ENCODE results near the gene CFAP77. TPM values are rescaled to one million over a fixed set of nuclear protein-coding genes. Genes with fewer than 3 reads are reported as not detected.

Gene CFAP77
- total RNA-seq, 1 donor from 2014 or later: not detected

DNA sequence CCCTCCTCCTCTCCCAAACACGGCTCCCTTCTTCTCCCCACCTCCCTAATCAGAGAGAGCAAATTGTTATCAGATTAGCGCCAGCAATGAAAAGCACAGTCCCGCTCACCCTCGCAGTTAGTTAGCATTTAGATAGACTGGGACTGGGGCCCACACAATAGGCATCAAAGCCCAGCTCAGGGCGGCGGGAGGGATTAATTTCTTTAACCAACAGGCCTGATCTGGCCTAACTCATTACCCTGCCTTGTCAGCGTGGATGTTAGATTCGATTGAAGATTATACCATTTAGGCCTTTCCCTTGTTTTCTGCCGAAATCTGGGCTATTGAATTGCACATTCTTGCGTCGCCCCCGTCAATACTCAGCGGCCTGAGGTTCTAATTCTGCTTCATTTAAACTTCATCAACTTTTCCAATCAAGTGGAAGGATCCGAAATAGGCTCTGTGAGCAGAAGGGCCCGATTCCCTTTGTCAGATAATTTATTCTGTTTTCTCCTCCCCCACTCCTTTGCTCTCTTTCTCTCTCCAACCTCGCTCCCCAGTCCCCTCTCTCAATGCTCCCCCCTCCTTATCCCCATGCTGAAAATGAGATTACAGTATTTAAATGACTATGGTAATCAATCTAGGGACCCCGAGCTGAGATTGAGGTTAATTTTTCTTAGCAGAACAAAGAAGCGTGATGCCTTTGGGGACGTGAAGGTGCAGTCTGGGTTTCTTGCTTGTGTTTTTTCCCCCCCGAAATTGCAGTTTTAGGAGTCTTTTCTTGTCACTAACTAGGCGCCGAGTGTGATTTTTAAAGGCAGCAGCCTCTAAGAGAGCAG is 15.1 kb downstream of the CFAP77 start:
- H3K4me3 ChIP-seq: no peak overlapping the region
- intact Hi-C loops (cut with DNase I): no loop called here
- H3K9me3 ChIP-seq: no peaks in the 10 kb centered on the region
- no peaks in the 10 kb centered on the region for H3K27me3 ChIP-seq
- no peak overlapping the region for H3K27ac ChIP-seq
- TF ChIP-seq POLR2A (IDR thresholded peaks at IDR 0.05) (no peak), POLR2AphosphoS5 (IDR thresholded peaks at IDR 0.05; ENCODE audit: insufficient read depth in 1 of 2, low read depth in 1 of 2) (no peak)
- TF ChIP-seq, protein P1, sequence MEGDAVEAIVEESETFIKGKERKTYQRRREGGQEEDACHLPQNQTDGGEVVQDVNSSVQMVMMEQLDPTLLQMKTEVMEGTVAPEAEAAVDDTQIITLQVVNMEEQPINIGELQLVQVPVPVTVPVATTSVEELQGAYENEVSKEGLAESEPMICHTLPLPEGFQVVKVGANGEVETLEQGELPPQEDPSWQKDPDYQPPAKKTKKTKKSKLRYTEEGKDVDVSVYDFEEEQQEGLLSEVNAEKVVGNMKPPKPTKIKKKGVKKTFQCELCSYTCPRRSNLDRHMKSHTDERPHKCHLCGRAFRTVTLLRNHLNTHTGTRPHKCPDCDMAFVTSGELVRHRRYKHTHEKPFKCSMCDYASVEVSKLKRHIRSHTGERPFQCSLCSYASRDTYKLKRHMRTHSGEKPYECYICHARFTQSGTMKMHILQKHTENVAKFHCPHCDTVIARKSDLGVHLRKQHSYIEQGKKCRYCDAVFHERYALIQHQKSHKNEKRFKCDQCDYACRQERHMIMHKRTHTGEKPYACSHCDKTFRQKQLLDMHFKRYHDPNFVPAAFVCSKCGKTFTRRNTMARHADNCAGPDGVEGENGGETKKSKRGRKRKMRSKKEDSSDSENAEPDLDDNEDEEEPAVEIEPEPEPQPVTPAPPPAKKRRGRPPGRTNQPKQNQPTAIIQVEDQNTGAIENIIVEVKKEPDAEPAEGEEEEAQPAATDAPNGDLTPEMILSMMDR (IDR thresholded peaks at IDR 0.05): no peak
- no peak for DNase-seq (ENCODE audit: extremely low spot score in 2 of 2)
- H3K36me3 ChIP-seq: no peaks in the 10 kb centered on the region
- no peaks in the 10 kb centered on the region for H3K4me1 ChIP-seq

DNA sequence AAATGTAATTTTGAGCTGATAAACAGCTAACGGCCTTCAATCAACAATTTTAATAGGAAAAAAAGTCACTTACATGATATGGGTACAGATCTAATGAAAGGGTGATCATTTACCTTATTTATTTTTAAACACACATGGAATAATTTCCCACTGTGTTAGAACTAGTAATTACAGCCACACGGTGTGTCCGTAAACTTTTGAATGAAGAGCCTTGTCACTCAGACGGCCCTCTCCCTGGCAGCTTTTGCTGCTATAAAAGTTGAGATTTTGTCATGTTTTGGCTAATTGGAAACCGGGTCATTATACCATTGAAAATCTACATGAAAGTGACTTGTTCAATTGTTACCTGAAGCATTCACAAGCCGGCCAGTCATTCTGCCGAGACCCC is 15.7 kb downstream of the CFAP77 start:
- no peaks in the 10 kb centered on the region for H3K9me3 ChIP-seq
- no peak for TF ChIP-seq POLR2A (IDR thresholded peaks at IDR 0.05)
- TF ChIP-seq POLR2AphosphoS5 (IDR thresholded peaks at IDR 0.05; ENCODE audit: insufficient read depth in 1 of 2, low read depth in 1 of 2): no peak
- TF ChIP-seq, protein P1 (IDR thresholded peaks at IDR 0.05): no peak
- intact Hi-C loops (cut with DNase I): no loop called here
- no peak overlapping the region for H3K27ac ChIP-seq
- no peak for DNase-seq (ENCODE audit: extremely low spot score in 2 of 2)
- no peaks in the 10 kb centered on the region for H3K4me1 ChIP-seq
- H3K27me3 ChIP-seq: no peaks in the 10 kb centered on the region
- H3K4me3 ChIP-seq: no peak overlapping the region
- no peaks in the 10 kb centered on the region for H3K36me3 ChIP-seq

DNA sequence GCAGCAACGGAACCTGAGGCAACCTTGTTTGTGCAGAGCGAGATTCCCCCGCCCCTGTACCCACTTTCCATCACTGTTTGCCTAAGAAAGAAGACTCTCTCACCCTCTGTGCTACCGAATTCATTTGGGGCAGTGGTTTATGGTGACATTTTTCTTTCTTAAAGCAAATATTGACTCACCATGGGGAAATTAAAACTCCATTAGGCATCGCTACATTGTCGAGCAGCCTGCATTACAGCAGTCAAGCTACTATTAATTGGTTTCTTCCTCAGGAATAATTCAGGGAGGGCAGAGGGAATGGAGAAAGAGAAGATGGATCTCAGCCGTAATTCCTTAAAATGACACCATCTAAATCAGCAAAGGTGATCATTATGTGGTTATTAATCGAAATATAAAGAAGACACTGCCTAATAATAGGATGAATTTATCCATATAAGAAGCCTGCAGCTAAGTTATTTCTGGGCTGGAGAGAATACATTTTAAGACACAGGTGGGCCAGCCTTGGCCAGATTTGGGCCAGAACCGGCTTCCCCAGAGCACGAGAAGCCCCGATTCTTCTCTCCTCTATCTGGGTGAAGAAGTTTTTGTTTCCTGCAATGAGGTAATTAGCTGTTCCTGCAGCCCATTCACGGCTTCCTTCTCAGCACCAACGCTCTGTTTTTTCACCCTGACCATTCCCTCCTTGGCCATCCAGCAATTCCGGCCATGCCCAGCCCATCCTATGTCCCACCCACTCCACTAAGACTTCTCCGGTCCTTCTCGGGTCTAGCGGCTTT is 16.8 kb downstream of the CFAP77 start:
- intact Hi-C loops (cut with DNase I): no loop called here
- Histone ChIP-seq H3K4me3 (no peak overlapping the region), H3K9me3 (no peaks in the 10 kb centered on the region), H3K27ac (no peak overlapping the region), H3K36me3 (no peaks in the 10 kb centered on the region), H3K4me1 (no peaks in the 10 kb centered on the region), H3K27me3 (no peaks in the 10 kb centered on the region)
- no peak for TF ChIP-seq POLR2AphosphoS5 (IDR thresholded peaks at IDR 0.05; ENCODE audit: insufficient read depth in 1 of 2, low read depth in 1 of 2)
- TF ChIP-seq, protein P1 (IDR thresholded peaks at IDR 0.05): no peak
- TF ChIP-seq POLR2A (IDR thresholded peaks at IDR 0.05): no peak
- DNase-seq (ENCODE audit: extremely low spot score in 2 of 2): no peak

DNA sequence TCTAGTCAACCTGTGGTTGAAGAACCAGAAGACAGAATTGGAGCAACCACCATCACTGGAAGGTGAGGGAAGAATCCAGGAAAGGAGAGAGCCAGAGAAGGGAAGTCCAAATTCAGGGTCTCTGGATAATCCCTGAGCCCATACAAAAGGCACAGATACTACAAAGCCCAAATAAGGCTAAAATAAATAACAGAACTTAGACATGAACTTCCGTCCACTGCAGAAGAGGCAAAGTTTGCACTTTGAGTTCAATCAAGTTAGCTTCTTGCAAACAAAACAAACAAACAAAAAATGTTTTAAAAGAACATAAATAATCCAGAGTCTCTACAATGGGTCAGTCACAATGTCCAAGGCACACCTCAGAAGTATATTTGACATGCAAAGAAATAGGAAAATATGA is 21.0 kb downstream of the CFAP77 start:
- intact Hi-C loops (cut with DNase I): no loop called here
- no peaks in the 10 kb centered on the region for H3K27me3 ChIP-seq
- no peak for TF ChIP-seq POLR2A (IDR thresholded peaks at IDR 0.05)

DNA sequence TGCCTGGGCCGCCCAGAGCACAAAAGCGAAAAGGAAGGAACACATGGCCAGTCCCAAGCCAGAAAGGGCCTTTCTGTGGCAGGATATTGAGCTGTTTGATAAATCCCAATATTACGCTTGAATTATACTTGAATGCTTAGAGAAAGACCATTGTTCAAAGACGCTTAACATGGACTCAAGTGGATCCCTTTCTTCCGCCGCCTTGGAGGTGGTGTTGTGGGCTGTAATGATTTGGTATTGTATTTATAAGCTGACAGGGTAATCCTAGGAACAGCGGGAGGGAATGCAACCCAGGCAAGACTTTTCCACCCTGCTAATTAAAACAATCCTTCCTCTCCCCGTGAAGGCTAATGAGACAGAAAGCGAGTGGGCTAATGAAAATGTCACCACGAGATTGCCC is 24.9 kb downstream of the CFAP77 start:
- intact Hi-C loops (cut with DNase I): no loop called here
- no peaks in the 10 kb centered on the region for H3K4me1 ChIP-seq
- H3K4me3 ChIP-seq: no peak overlapping the region
- TF ChIP-seq, protein P1 (IDR thresholded peaks at IDR 0.05): no peak
- no peak for TF ChIP-seq POLR2AphosphoS5 (IDR thresholded peaks at IDR 0.05; ENCODE audit: insufficient read depth in 1 of 2, low read depth in 1 of 2)
- no peak for TF ChIP-seq POLR2A (IDR thresholded peaks at IDR 0.05)
- H3K9me3 ChIP-seq: no peaks in the 10 kb centered on the region
- H3K36me3 ChIP-seq: no peaks in the 10 kb centered on the region
- H3K27ac ChIP-seq: no peak overlapping the region
- no peaks in the 10 kb centered on the region for H3K27me3 ChIP-seq
- no peak for DNase-seq (ENCODE audit: extremely low spot score in 2 of 2)

More for the DNA sequence above, 21.0 kb downstream of the CFAP77 start:
- no peak for DNase-seq (ENCODE audit: extremely low spot score in 2 of 2)
- Histone ChIP-seq H3K27ac (no peak overlapping the region), H3K4me3 (no peak overlapping the region), H3K4me1 (no peaks in the 10 kb centered on the region), H3K36me3 (no peaks in the 10 kb centered on the region), H3K9me3 (no peaks in the 10 kb centered on the region)
